ENCODE results near the gene USP9X.
"Not testable (repeated sequence)": the region's sequence is repeated elsewhere in the genome, so short reads cannot be mapped to it uniquely, and the experiment has no call there.

USP9X gene, protein sequence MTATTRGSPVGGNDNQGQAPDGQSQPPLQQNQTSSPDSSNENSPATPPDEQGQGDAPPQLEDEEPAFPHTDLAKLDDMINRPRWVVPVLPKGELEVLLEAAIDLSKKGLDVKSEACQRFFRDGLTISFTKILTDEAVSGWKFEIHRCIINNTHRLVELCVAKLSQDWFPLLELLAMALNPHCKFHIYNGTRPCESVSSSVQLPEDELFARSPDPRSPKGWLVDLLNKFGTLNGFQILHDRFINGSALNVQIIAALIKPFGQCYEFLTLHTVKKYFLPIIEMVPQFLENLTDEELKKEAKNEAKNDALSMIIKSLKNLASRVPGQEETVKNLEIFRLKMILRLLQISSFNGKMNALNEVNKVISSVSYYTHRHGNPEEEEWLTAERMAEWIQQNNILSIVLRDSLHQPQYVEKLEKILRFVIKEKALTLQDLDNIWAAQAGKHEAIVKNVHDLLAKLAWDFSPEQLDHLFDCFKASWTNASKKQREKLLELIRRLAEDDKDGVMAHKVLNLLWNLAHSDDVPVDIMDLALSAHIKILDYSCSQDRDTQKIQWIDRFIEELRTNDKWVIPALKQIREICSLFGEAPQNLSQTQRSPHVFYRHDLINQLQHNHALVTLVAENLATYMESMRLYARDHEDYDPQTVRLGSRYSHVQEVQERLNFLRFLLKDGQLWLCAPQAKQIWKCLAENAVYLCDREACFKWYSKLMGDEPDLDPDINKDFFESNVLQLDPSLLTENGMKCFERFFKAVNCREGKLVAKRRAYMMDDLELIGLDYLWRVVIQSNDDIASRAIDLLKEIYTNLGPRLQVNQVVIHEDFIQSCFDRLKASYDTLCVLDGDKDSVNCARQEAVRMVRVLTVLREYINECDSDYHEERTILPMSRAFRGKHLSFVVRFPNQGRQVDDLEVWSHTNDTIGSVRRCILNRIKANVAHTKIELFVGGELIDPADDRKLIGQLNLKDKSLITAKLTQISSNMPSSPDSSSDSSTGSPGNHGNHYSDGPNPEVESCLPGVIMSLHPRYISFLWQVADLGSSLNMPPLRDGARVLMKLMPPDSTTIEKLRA (N-terminal part only)

DNA sequence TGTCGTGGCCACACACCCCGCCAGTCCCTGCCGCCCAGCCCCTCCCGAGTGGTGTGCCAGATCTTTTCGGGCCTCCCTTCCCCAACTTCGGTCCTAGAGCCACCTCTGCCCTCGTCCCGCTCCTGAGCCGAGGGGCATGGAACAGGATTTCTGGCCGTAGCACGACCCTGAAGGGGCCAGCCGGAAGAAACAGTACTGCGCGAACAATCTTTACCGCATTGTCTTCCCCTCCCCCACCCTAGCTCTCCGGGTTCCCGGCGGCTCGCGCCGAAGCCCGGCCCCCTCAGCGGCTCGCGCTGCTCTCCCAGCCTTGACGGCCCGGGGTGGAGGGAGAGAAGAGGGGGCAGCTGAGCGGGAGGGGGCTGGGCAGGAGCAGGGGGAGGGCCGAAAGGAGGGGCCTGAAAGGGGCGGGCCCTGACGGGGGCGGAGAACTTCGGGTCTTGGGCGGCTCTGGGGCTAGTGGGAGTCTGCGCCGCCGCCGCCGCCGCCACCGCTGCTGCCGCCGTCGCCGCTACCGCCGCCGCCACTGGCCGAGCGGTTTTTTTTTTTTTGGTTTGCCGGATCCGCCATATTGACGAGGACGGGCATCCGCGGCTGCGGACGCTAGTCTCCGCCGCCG is at the start of gene USP9X:
Gene USP9X (plus strand): TSS at position 553 of the 619 bp plus-strand sequence. CDS start 38,184 bp downstream, outside the sequence.
- DNase-seq: peak; percentile 81 to 91

DNA sequence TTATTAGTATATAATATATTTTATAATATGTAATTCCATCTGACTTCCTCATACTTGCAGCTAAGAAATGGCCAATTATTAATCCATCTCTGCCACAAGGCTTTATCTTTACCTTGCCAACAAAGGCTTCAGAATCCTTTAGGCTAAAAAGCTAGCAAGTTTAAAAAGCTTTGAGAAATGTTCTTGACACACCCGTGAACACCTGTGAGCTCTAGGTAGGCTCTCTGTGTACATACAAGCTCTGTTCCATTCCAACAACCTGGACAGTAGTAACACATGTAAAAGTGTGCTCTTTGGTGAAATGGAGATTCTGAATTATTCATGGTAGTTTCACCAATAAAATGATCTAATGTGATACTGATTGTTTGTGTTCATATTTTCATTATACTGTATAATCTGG is 49.7 kb upstream of the USP9X start:
- no peak for DNase-seq

DNA sequence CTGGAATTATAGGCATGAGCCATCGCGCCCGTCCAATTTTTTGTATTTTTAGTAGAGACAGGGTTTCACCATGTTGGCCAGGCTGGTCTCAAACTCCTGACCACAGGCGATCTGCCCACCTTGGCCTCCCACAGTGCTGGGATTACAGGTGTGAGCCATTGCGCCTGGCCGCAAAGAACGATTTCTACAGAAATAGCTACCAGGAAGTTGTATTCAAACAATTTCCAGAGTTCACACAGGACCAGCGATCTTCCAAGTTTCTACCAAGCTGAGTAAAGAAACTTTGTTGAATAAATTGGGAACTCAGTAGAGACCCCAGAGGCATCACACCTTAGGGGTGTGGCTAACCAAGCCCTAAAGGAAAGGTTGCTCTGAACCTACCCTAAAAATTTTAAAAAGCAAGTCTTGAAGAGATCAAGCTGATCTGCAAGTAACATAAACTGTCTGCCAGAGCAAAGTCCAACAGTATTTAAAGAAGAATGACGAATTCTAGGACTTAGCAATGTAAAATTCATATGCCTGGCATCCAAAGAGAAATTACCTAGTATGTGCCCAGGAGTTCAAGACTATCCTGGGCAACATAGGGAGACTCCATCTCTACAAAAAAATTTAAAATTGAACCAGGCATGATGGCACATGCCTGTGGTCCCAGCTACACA is 48.4 kb upstream of the USP9X start:
- DNase-seq: no peak

DNA sequence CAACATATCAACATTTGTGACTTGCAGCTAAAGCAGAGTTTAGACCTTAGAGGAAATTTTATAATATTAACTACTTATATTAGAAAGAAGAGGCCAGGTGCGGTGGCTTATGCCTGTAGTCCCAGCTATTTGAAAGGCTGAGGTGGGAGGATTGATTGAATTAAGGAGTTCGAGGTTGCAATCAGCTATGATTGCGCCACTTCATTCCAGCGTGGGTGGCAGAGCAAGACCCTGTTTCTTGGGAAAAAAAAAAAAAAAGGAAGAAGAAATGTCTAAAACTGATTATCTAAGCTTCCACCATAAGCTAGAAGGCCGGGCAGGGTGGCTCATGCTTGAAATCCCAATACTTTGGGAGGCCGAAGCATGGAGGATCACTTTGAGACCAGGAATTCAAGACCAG is 42.0 kb upstream of the USP9X start:
- no peak for DNase-seq

DNA sequence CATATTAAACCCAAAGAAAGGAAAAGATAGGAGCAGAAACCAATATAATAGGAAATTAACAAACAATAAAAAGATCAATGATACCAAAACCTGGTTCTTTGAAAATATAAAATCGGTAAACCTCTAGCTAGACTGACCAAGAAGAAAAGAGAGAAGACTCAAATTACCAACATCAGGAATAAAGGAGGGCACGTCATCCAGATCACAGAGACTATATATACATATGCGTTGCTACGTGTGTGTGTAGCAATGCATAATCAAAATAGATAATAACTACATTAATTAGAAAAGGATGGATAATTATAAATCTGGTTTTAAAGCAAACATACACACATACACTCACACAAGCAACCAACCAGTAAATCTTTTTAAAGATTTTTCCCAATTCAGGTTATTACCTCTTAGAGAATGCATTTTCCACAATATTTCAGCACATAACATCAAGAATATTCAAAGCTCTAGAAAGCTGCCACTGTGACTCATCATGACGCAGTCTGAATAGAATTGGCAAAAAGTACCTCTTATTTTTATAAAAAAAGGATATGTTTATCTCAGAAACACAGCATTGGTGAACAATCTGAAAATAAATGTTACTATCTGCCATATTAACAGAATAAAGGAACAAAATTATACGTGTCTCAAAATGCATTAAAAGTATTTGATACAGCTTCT is 41.4 kb upstream of the USP9X start:
- no peak for DNase-seq

DNA sequence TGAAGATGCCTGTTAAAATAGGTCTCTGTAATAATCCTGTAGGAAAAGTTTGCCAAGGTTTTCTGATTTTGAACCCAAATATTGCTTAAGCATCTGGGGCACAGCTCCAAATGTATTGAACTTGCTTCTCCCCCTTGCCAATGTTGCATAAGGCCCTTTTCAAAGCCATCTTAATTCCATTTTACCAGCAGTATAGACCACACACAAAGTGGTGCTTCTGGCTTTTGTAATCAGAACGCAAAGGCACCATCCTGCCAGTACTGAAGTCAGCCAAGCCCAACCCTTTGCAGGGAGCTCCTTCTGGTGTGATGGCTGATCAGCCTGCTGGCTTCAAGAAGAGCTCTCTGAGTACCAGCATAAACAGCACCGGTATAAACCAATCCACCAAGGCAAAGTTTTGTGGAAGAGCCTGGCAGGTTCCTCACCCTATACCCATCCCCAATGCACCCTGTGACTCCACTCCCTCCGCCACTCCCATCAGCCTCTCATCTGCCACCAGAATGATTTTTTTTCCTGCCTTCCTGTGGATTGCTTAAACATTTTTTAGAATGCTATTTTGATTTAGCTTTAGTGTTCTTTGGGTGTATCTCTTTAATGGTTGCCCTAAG is 39.2 kb upstream of the USP9X start:
- no peak for DNase-seq

DNA sequence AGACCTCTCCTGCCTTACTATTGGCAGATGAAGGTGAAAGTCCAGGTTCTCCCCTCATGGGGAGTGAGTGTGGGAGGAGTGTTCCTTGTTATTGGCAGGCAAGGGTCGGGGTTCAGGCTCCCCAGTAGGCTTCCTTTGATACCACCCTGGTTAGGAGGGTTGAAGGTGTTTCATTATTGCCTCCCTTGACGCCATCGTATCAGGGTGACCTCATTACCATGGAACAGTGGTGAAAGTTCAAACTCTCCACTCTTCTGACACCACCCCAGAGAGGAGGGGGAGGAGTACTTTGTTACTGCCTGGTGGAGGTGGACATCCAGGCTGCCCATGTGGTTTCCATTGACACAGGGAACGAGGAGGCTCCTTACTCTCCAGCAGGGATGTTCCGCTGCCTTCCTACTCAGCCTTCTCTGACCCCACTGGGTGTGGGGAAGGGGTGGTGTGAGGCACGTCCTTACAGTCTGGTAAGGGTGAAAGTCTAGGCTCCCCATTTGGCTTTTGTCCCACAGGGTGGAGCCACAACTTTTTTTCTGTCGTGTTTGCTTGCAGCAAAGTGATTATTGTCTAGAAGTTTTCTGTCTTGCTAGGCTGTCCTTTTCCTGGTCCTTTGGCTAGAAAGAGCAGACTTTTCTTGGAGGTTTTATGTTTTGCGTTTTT is 37.2 kb upstream of the USP9X start:
- DNase-seq: no peak

DNA sequence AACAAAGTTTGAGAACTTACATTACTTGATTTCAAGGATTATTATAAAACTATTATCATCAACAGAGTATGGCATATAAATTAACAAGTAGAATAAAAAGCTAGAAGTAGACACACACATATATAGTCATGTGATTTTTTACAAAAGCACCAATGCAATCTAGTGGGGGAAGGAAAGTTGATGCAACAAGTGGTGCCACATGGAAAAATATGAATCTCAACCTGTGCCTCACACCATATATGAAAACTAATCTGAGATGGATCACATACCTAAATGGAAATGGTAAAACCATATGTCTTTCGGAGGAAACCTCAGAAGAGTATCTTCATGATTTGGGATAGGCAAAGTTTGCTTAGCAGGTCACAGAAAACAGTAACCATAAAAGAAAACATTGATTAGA is 34.9 kb upstream of the USP9X start:
- DNase-seq: no peak

DNA sequence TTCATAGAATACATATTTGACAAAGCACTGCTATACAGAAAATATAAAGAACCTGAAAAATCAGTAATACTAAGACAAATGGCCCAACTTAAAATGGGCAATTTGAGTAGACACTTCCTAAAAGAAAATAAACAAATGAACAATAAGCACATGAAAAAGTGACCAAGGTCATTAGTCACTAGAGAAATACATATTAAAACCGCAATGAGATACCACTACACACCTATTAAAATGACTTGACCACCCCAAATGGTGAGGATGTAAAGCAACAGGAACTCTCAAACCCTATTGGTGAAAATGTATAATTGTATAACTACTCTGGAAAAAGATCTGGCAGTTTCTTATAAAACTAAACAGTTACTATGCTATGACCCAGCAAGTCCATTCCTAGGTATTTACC is 34.0 kb upstream of the USP9X start:
- no peak for DNase-seq

DNA sequence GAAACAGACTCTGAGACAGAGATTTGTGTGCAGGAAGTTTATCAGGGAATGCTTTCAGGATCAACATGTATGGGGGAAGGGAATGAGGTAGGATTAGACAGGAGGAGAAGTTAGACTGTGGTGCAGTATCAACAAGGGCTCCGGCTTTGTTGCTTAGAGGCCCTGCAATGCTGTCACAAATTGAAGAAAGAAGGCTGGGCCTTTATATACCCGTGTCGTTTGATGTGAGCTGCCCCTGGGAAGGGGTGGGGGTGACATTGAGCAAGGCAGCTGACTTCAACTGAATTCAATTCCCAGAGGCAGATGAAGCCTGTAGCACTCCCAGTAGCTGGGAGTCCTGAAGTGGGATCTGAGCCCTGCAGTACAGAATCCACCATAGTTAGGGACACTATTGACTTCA is 29.5 kb upstream of the USP9X start:
- no peak for DNase-seq

DNA sequence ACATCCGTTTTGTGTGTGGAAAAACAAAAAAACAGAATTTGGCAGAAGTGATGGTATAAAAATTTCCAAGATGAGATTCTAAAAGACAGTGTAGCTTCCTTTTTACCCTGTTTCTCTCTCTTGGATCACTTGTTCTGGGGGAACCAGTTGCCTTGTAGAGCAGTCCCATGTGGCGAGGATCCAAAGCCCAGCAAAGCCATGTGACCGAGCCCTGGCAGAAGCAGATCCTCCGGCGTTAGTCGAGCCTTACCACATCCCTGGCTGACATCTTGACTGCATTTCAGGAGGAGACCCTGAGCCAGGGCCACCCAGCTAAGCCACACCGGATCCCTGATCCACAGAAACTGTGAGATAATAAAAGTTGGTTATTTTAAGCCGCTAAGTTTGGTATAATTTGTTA is 22.0 kb upstream of the USP9X start:
- DNase-seq: not testable (repeated sequence)

DNA sequence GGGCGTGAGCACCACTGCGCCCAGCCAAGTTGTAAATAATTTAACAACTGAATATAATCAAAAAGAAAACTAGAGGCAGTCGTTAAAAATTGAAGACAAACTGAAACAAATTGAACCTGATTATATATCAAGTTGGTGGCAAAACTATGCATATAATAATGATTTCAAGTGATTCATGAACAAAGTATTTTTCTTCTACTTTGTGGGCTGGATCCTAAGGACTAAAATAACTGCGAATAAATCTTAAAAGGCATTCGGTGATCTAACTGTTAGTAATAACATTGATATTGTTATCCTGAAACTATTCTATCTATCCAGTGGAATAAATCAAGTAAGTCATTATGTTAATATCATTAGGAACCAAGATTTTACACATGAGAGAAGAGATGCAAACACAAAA is 21.2 kb upstream of the USP9X start:
- no peak for DNase-seq

DNA sequence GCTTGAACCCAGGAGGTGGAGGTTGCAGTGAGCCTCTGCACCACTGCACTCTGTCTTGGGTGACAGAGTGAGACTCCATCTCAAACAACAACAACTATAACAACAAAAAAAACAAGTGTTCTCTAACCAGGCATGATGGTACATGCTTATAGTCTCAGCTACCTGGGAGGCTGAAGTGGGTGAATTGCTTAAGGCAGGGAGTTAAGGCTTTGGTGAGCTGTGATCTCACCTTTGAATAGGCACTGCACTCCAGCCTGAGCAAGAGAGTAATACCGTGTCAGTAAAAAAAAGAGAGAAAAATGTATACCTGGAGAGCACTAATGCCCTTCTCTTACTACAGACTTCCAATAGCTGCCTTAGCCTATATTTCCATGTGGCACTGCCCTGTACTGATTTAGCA is 18.9 kb upstream of the USP9X start:
- no peak for DNase-seq

DNA sequence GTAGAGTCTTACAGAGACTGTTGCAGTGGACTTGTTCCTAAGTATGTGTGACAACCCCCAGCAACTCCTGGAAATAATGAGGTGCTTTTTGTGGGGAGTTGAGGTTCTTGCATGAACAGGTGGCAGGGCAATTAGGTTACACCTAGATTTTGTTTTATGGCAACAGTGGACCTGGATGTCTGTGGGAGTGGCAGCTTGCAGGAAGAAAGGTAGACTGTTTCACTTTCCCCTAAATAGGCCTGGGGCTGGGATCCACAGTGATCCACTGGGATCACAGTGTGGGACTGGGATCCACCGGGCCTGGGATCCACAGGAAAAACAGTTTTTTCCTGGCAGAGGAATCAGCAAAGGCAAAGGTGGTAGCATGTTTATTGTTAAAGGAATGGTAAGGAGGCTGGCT is 18.3 kb upstream of the USP9X start:
- no peak for DNase-seq

DNA sequence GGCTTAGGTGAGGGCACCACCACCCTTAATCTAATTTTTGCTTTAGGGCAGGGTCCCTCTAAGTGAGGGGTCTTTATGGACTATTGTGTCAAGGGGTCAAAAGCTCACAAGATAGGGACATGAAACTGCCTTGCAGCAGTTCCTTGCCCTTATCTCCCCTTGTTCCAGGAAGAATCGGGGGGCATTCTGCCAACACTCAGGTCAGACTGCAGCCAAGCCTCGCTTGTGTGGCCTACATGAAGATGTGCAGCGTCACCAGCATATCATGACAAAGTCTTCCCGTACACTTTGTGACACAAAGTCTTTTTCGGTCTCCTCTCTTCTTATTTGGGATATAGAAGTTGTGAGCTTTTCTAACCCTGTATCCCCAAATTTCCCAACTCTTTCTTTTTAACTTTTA is 17.5 kb upstream of the USP9X start:
- no peak for DNase-seq

DNA sequence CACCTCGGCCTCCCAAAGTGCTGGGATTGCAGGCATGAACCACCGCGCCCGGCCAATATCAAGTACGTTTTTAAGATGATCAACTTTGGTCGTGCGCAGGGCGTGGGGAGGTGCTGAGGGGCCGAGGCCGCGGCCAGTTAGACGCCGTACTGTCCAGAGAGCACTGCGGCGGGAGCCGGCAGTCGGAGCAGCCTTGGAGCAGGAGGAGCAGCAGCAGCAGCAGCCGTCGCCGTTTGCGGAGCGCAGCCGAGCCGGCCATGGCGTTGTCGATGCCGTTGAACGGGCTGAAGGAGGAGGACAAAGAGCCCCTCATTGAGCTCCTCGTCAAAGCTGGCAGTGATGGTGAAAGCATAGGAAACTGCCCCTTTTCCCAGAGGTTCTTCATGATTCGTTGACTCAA is 8.5 kb upstream of the USP9X start:
- no peak for DNase-seq

DNA sequence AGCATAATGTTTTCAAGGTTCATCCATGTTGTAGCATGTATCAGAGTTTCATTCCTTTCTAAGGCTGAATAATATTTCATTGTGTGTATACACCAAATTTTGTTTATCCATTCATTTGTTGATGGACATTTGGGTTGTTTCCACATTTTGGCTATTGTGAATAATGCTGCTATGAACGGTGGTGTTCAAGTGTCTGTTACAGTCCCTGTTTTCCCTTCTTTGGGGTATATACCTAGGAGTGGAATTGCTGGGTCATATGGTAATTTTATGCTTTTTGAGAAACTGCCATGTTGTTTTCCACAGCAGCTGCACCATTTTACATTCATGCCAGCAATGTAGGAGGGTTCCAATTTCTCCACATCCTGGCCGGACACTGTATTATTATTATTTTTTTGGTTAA is 3.4 kb upstream of the USP9X start:
- DNase-seq: no peak

DNA sequence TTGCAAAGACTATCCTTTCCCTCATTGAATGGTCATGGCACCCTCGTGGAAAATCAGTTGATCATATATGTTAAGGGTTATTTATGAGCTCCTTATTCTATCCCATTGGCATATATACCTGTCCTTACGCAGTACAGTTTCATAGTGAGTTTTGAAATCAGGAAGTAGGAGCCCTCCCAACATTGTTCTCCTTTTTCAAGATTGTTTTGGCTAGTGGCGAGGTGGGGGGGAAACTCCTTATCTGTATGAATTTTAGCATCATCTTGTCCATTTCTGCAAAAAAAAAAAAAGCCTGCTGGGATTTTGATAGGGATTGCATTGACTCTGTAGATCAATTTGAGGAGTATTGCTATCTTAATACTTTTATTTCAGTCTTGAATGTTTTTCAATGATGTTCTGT is 2.5 kb upstream of the USP9X start:
- DNase-seq: no peak

DNA sequence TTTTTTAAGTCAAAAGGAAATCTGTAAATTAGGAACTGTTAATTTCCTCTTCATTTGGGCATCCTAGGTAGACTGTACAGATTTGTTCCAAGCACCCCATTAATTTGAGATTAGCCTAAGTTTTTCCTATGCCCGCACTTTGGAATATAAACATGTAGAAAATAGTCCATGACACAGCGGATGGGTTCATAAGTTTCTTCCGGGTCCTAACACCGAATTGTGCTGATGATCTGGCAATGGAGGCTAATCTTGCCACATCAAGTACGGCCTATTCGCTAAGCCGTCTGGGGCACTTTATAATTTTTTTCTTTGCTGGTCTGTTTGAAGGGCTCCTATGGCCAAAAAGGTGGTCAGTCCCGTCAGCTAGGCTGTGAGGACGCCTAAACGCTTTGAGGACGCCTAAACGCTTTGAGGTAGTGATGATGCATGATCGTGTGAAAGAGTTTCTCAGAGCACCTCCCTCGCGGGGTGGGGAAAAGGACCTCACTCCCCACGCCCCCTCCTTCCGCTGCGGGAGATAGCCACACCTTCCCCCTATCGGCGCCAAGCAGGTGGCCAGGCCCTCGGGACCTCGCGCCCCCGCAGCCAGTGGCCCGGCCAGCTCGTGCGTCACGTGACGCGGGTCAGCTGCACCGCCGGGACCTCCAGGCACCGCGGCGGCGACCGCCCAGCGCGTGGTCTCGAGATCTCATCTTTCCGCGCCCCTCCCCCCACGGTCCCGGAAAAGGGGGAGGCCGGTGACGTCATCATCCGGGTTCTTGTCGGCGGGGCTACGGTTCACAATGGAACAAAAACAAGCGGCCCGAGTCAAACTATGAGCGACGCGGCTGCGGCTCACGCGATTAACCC is 977 bp upstream of the USP9X start:
- peak; percentile 92 to 93 for DNase-seq

DNA sequence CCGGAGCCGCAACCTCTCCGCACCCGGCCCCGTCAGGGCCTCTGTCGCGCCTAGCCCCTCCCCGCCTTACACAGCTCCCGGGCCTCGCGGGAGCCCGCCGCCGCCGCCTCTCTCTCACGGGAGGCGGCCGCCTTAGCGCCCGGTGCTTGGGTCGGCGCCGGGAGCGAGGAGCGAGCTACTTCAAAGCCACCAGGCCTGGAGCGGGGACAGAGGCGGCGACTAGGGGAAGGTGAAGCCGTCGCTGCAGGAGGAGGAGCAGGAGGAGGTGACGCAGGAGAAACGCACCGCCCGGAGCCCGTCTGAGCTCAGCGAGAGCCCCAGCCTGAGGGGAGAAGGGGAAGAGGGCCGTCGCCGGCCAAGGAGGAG is 250 bp downstream of the USP9X start:
- peak; percentile 23 to 29 for DNase-seq
